ENCODE measurements around the gene GAA.

GRCh38 chr17:80096561-80097021 is 4.8 kb upstream of the GAA start:
- TF ChIP-seq HDAC6 (IDR thresholded peaks at IDR 0.05; ENCODE audit: low read depth, low read length), result no peak
- no peak for TF ChIP-seq RFX5 (IDR thresholded peaks at IDR 0.05; ENCODE audit: borderline replicate concordance, low read depth, low read length)
- no peak for TF ChIP-seq CHD2 (IDR thresholded peaks at IDR 0.05; ENCODE audit: low read length)
- no peak for TF ChIP-seq CTCF (IDR thresholded peaks at IDR 0.05; ENCODE audit: control extremely low read depth in 1 of 3, insufficient read depth in 1 of 3, low read depth in 1 of 3, low read length in 3 of 3)
- no peak for TF ChIP-seq GTF2F1 (IDR thresholded peaks at IDR 0.05; ENCODE audit: borderline replicate concordance, low read depth, low read length)
- TF ChIP-seq RBBP5 (IDR thresholded peaks at IDR 0.05; ENCODE audit: borderline replicate concordance, low read depth, low read length), result no peak
- TF ChIP-seq POLR2AphosphoS5 (IDR thresholded peaks at IDR 0.05; ENCODE audit: low read depth, low read length), result no peak
- TF ChIP-seq HDAC2 (IDR thresholded peaks at IDR 0.05; ENCODE audit: borderline replicate concordance in 1 of 2, low read depth in 2 of 2, low read length in 2 of 2), result no peak
- TF ChIP-seq SIN3A (conservative IDR thresholded peaks at IDR 0.05 in 1 of 2, IDR thresholded peaks at IDR 0.05 in 1 of 2; ENCODE audit: low read depth in 1 of 2, low read length in 2 of 2), result no peak
- no peak for TF ChIP-seq JUND (IDR thresholded peaks at IDR 0.05; ENCODE audit: low read length)
- no peak for TF ChIP-seq E2F6 (IDR thresholded peaks at IDR 0.05)
- TF ChIP-seq JUN (IDR thresholded peaks at IDR 0.05; ENCODE audit: low read depth, low read length), result no peak
- TF ChIP-seq TEAD4 (IDR thresholded peaks at IDR 0.05; ENCODE audit: low read depth, low read length), result no peak
- no peak for TF ChIP-seq CBX8 (IDR thresholded peaks at IDR 0.05; ENCODE audit: borderline replicate concordance, low read depth, low read length)
